GM19397 (cell line): ENCODE results near the gene KCNK15.
"Not testable (repeated sequence)": the region's sequence is repeated elsewhere in the genome, so short reads cannot be mapped to it uniquely, and the experiment has no call there.

Experiments
- ATAC-seq: cut with Tn5 transposase; IDR thresholded peaks from one replicate; pipeline ENCODE4 v1.9.1; 2021; ENCODE audit warnings: mild to moderate bottlenecking, moderate library complexity; ENCODE audit not compliant: unreplicated experiment

Gene KCNK15

GRCh38 chr20:44756011-44756688 lies 10.5 kb downstream of the KCNK15 start:
- ATAC-seq, result no peak

DNA sequence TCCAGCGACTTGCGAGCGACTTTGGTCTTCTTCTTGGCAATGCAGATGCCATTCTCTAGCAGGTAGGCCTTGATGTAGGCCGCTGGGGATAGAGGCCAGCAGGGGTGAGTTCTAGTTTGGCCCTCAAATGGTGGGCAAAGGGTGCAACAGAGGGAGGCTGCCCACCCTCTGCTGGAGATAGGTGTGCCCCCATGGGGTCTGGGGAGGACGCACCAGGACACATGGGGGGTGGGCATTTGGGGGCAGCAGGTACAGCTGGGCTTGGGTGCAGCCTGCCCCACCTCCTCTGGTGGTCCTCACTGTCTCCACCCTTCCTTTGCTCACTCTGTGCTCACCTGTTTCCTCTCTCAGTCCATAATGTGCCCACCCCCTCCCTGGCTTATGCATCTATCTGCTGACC lies 11.3 kb downstream of the KCNK15 start:
- no peak for ATAC-seq

DNA sequence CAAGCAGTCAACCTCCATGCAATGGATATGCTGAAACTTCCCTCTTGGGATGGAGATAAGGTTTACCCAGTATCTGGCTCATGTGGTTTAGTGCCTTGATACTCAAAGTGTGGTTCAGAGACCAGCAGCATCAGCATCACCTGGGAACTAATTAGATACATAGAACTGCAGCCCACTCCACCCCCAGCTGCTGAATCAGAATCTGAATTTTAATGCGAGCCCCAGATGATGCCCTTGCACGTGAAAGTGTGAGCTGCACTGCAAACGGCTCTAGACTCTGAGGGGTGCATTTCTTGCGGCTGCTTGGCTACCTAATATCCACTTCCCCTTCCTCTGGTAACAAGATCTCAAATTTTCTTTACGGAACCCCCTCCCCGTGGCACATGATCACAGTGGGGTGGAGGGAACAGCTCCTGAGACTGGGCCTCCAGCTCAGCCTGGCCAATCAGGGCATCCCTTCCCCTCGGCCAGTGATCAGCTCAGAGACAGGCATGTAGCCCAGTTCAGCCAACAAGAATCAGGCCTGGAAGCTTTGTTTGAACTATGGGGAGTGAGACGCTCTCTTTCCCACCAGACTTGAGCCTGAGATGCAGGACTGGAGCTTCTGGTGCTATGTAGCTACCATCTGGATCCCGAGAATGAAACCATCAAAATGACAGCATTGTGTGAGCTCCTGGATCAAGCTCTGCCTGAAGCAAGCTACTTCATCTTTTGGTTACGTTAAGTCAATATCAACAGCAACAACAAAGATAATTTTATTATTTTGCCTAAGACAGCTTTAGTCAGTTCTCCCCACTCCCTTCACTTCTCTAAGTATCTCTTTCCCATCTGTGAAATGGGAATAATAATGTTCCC lies 12.8 kb downstream of the KCNK15 start:
- no peak for ATAC-seq

DNA sequence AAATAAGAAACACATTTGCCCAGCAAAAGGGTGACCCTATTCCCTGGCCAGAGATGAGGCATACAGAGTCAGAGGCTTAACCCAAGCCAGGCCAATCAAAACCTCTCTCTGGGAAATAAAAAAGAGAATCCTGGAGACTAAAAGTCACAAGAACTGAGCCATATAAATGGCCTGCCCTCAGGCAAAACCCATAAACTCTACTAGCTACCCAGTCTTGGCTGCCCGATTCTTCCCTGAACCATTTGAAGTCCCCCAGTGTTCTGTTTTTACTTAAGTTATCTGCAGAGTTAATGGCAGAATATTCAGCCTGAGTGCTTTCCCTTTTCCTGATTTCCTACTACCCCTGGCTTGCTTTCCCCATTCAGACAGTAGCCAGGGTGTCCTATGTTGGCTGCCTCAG lies 13.9 kb downstream of the KCNK15 start:
- ATAC-seq, result no peak

GRCh38 chr20:44761423-44761822 lies 15.8 kb downstream of the KCNK15 start:
- no peak for ATAC-seq

DNA sequence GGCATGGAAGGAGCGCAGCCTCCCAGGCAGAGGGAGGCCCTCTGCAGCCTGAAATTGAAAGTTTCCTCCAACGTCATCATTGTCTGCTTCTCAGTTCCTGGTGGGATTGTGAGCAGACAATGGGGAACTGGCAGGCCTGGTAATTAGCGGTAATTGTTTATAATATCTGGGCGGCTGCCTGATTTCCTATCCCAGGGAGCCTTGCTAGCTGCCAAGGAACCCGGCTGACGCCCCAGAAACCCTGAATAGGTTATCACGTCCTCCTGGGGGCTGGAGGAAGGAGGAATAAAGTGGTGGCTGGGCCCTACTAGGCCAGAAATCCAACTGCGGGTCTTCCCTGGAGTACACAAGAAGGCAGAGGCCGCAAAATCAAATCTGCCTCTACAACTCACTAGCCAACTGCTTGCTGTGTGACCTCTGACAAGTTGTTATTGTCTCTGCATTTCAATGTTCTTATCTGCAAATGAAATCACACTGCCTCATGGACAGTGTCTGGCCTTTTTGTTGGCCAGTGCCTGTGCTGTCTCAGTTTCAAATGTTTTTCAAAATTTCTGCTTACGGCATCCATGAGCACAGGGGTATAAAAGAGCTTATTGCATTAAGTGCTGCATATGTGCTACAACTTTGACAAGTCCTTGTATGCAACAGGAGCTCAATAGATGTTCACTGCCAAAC lies 16.9 kb downstream of the KCNK15 start:
- no peak for ATAC-seq

DNA sequence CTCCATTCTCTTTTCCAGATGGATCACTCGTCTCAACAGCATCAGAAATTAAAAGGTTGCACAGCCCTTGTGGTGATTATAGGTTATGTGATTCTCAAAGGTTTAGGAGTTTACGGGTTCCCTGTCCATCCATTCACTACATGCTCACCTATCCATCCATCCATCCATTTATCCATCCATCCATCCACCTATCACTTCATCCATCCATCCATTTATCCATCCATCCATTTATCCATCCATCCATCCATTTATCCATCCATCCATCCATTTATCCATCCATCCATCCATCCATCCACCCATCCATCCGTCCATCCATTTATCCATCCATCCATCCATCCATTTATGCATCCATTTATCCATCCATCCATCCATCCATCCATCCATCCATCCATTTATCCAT lies 18.1 kb downstream of the KCNK15 start:
- ATAC-seq, result not testable (repeated sequence)

DNA sequence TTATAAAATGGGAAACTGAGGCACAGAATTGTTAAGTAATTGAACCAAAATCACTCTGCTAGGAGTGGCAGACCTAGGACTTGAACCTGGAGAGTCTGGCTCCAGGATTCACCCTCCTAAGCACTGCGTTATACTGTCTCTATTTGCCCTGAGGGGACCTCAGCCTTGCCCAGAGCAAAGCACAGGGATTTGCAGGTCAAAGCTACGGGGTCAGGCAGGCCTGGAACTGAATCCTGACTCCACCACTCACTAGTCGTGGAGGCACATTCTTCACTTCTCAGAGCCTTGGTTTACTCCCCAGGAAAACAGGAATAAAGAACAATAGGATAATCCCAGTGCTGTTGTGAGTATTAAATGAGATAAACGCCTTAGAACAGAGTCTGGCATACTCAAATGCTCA lies 19.4 kb downstream of the KCNK15 start:
- no peak for ATAC-seq

- ATAC-seq, result no peak
Measured at GRCh38 chr20:44765701-44766347, 20.2 kb downstream of the KCNK15 start.

DNA sequence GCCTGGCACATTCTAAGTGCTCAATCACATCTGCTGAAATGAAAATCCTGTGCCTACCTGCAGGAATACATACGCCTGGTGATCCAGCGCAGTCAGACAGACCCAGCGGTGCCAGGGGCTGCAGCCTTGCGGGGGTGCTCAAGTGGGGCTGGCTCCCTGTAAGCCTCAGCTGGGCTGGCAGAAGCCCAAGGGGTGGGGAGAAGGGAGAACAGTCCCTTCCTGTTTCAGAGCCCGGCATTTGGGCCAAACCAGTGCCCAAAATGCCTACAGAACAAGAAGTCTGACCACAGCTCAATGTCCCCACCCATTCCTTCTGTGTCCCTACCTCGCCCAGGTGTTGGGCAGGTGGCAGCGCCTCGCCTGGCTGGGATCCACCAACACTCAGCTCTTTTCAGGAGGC lies 22.6 kb downstream of the KCNK15 start:
- ATAC-seq, result no peak

GRCh38 chr20:44768854-44769480 lies 23.3 kb downstream of the KCNK15 start:
- no peak for ATAC-seq

DNA sequence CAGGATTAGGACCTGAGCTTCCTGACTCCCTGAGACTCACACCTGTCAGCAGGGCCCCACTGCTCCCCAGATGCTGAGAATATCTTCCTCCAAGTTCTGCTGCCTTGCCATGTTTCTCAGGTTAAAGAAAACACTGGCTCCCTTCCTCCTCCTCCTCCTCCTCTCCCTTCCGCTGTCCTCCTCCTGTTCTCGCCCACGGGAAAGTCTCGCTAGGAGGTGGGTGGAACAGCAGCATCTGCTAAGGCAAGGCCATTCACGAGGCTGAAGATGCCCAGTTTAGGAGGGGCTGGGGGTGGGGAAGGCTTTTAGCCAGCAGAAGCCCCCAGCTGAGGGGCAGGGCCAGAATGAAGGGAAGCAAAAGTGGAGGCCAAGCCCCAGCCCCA lies 23.8 kb downstream of the KCNK15 start:
- ATAC-seq, result no peak

DNA sequence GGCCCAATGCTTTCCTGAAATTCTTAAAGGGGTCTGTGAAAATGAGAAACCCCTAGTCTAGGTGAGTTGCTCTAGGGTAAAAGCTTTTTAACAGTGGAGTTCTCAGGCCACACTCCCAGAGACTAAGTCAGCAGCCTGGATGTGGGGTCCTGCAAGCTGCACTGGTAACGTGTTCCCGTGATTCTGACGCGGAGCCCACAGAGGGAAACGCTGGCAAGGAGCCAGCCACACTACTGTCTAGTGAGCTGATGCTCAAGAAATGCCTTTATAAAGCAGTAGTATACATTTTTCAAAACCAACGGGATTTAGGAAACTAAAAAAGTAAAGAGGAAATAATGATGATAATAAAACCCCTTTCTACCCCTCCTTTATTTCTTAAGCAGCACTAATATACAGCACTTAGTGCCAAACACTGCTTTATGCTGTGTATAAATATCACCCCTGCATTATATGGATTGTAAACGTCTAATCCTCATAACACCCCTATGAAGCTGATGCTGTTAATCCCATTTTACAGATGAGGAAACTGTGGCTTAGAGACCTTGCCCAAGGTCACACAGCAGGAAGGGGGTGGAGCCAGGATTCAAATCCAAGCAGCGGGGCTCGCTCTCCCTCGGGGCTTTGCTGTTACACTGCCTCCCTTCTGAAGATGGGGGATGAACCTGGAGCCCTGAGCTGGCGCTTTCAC lies 25.0 kb downstream of the KCNK15 start:
- ATAC-seq, result no peak

DNA sequence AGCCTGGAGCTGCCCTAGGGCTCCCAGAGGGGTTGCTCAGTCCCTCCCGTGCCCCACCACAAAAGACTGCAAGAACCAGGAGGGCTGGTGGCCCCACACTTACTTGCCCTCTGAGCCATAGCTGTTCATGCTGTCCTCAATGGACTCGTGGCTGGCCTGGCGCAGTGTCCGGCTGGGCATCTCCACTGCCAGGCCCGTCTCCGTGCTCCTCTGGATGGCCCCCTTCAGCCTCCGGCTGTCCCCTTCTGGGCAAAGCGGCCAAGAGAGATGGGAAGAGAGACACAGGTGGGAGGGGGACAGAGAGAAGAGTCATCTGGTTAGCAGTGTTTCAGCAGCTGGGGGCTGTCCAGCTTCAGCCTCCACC lies 25.5 kb downstream of the KCNK15 start:
- ATAC-seq, result no peak

DNA sequence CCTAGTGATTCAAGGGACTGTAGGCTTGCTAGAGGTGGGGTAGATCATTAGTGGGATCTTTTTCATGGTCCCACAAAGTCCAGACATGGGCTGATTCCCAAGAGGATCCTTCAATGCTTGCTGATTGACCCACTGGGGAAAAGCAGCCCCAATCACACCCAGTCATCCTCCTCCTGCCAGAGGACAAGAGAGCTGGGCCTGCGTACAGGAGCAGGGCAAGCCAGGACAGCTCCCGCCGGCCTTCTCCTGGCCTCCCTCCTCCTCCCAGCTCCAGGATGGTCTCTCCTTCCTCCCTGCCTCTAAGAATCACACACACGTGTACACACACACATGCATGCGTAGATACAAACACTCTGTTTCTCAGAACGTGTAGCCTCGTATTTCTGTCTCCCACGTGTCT lies 27.0 kb downstream of the KCNK15 start:
- ATAC-seq, result no peak

GRCh38 chr20:44773070-44773829 lies 27.6 kb downstream of the KCNK15 start:
- ATAC-seq, result no peak

GRCh38 chr20:44776980-44777379 lies 31.3 kb downstream of the KCNK15 start:
- no peak for ATAC-seq

- ATAC-seq, result no peak
Measured at GRCh38 chr20:44780226-44780625, 34.6 kb downstream of the KCNK15 start.

GRCh38 chr20:44781118-44781517 lies 35.5 kb downstream of the KCNK15 start:
- no peak for ATAC-seq

GRCh38 chr20:44781791-44782190 lies 36.1 kb downstream of the KCNK15 start:
- no peak for ATAC-seq
